Keratinocyte (primary cell): ENCODE measurements around the gene RHOBTB1. TPM values are rescaled to one million over a fixed set of nuclear protein-coding genes. Genes with fewer than 3 reads are reported as not detected.

Experiments used
- DNase-seq: peaks from one replicate; pipeline ENCODE4 v3.0.0-alpha.2; 2011; ENCODE audit warnings: low read depth, missing footprints, low spot score
- FAIRE-seq: peaks from 2 replicates; lab custom pipeline; 2011; peaks lifted over from hg19 to GRCh38; lab: Jason Lieb, UNC
- H2AFZ ChIP-seq: 2 replicates; pipeline ENCODE4 v1.6.0; 2012; ENCODE audit warnings: low read length, control low read depth, inconsistent platforms; ENCODE audit not compliant: control insufficient read depth
- H3K27ac ChIP-seq: 2 replicates; pipeline ENCODE4 v1.5.1; 2011; ENCODE audit warnings: low read length; ENCODE audit not compliant: control insufficient read depth, insufficient read depth
- H3K27me3 ChIP-seq: 3 replicates; pipeline ENCODE4 v1.6.0; 2011; ENCODE audit warnings: low read length; ENCODE audit not compliant: control insufficient read depth, insufficient read depth; ENCODE audit errors: extremely low read depth
- H3K36me3 ChIP-seq, 2 experiments: 2 replicates in 1 of 2; 3 replicates in 1 of 2; pipeline ENCODE4 v1.5.1; 2011; ENCODE audit warnings: low read length in 2 of 2, mild to moderate bottlenecking in 1 of 2; ENCODE audit not compliant: control insufficient read depth in 2 of 2, insufficient read depth in 2 of 2; ENCODE audit errors: extremely low read depth in 1 of 2
- H3K4me1 ChIP-seq: 3 replicates; pipeline ENCODE4 v1.5.1; 2011; ENCODE audit warnings: low read length; ENCODE audit not compliant: control insufficient read depth, insufficient read depth; ENCODE audit errors: extremely low read depth
- H3K4me2 ChIP-seq: 3 replicates; pipeline ENCODE4 v1.6.0; 2011; ENCODE audit warnings: low read depth, low read length; ENCODE audit not compliant: control insufficient read depth, insufficient read depth; ENCODE audit errors: extremely low read depth
- H3K4me3 ChIP-seq, 3 experiments: fragments of 200-600 bp in 1 of 3; sonication (generic) in 1 of 3; 2 replicates in 2 of 3; 3 replicates in 1 of 3; pipeline ENCODE4 v1.5.1; 2011 to 2016; ENCODE audit warnings: low read length in 3 of 3, mild to moderate bottlenecking in 3 of 3, control low read depth in 2 of 3, inconsistent platforms in 1 of 3, low read depth in 1 of 3, mixed read lengths in 1 of 3, mixed run types in 1 of 3, moderate library complexity in 1 of 3; ENCODE audit not compliant: control insufficient read depth in 2 of 3, insufficient read depth in 2 of 3; ENCODE audit errors: extremely low read depth in 1 of 3
- H3K79me2 ChIP-seq: 2 replicates; pipeline ENCODE4 v1.6.0; 2012; ENCODE audit warnings: low read length; ENCODE audit not compliant: control insufficient read depth, insufficient read depth
- H3K9ac ChIP-seq: 3 replicates; pipeline ENCODE4 v1.6.0; 2011; ENCODE audit warnings: low read length; ENCODE audit not compliant: control insufficient read depth, insufficient read depth; ENCODE audit errors: extremely low read depth
- H3K9me1 ChIP-seq: 3 replicates; pipeline ENCODE4 v1.6.0; 2011; ENCODE audit warnings: low read length; ENCODE audit not compliant: control insufficient read depth, insufficient read depth; ENCODE audit errors: extremely low read depth
- H3K9me3 ChIP-seq: 2 replicates; pipeline ENCODE4 v1.5.1; 2012; ENCODE audit warnings: low read depth, low read length; ENCODE audit not compliant: control insufficient read depth
- H4K20me1 ChIP-seq: 3 replicates; pipeline ENCODE4 v1.6.0; 2011; ENCODE audit warnings: low read length; ENCODE audit not compliant: control insufficient read depth, insufficient read depth; ENCODE audit errors: extremely low read depth
- CTCF ChIP-seq, 3 experiments: IDR thresholded peaks in 1 of 3; conservative IDR thresholded peaks in 1 of 3; optimal IDR thresholded peaks in 1 of 3; 2 replicates in 2 of 3; 3 replicates in 1 of 3; pipeline versions ENCODE3 to v1.5.1; 2011; ENCODE audit warnings: low read length in 3 of 3, mild to moderate bottlenecking in 3 of 3, moderate library complexity in 2 of 3, control low read depth in 1 of 3, inconsistent platforms in 1 of 3; ENCODE audit not compliant: insufficient read depth in 2 of 3; ENCODE audit errors: extremely low read depth in 1 of 3
- EZH2 ChIP-seq: IDR thresholded peaks from one replicate; pipeline ENCODE4 v1.6.1; 2012; ENCODE audit warnings: inconsistent platforms, mild to moderate bottlenecking, low read length, moderate library complexity
- dilution Hi-C: fragments of 300-500 bp; cut with MboI; formaldehyde crosslinking; loops from one replicate; pipeline ENCODE4 v1.7.0; 2020; ENCODE audit warnings: low sequenced_read_pairs; ENCODE audit not compliant: extremely low pct_ligation_motif_present
- polyA plus RNA-seq, 5 experiments: library from polyadenylated mRNA; depleted of rRNA in 3 of 5; stranded (reverse) in 3 of 5; stranded (forward) in 1 of 5; unstranded in 1 of 5; fragments of >200 nt; gene quantifications; 1 replicate in 1 of 5; 2 replicates in 3 of 5; 3 replicates in 1 of 5; pipeline versions ENCODE4 v1.2.1 to v1.2.3, GENCODE V29; 2011 to 2012; ENCODE audit warnings: missing spikeins in 2 of 5, low read depth in 1 of 5, low replicate concordance in 1 of 5

RHOBTB1 gene
- polyA plus RNA-seq, 1 donor (not counting 4 experiments of a cell fraction or from before 2014, with no cell fraction given): 4.6 TPM

- TF ChIP-seq CTCF (optimal IDR thresholded peaks at IDR 0.05 in 1 of 3, IDR thresholded peaks at IDR 0.05 in 1 of 3, conservative IDR thresholded peaks at IDR 0.05 in 1 of 3; ENCODE audit: extremely low read depth in 1 of 3, insufficient read depth in 2 of 3, low read length in 3 of 3) (no peak), EZH2 (no peak)
- Histone ChIP-seq H3K4me1 (no peaks in the 10 kb centered on the region), H3K9me3 (no peaks in the 10 kb centered on the region), H3K4me2 (no peak overlapping the region), H3K36me3 (no peaks in the 10 kb centered on the region), H3K27ac (no peak overlapping the region), H3K27me3 (no peaks in the 10 kb centered on the region), H3K9me1 (no peaks in the 10 kb centered on the region), H3K4me3 (no peak overlapping the region), H4K20me1 (no peaks in the 10 kb centered on the region), H3K9ac (no peak overlapping the region), H3K79me2 (no peaks in the 10 kb centered on the region), H2AFZ (no peak overlapping the region)
- FAIRE-seq (no peak), DNase-seq (no peak)
- dilution Hi-C loops: no loop called here
These were observed 47.2 kb downstream of the RHOBTB1 start for GRCh38 chr10:60896810-60897209.

- no peak overlapping the region for H3K4me3 ChIP-seq
- no peaks in the 10 kb centered on the region for H3K9me3 ChIP-seq
- TF ChIP-seq EZH2: no peak
- no peak for TF ChIP-seq CTCF (optimal IDR thresholded peaks at IDR 0.05 in 1 of 3, IDR thresholded peaks at IDR 0.05 in 1 of 3, conservative IDR thresholded peaks at IDR 0.05 in 1 of 3; ENCODE audit: extremely low read depth in 1 of 3, insufficient read depth in 2 of 3, low read length in 3 of 3)
- H3K9me1 ChIP-seq: no peaks in the 10 kb centered on the region
- no peaks in the 10 kb centered on the region for H3K27me3 ChIP-seq
- no peaks in the 10 kb centered on the region for H4K20me1 ChIP-seq
- no peak overlapping the region for H2AFZ ChIP-seq
- no peaks in the 10 kb centered on the region for H3K36me3 ChIP-seq
- no peak for DNase-seq
- no peaks in the 10 kb centered on the region for H3K4me1 ChIP-seq
- no peak overlapping the region for H3K9ac ChIP-seq
- no peak overlapping the region for H3K27ac ChIP-seq
- dilution Hi-C loops: no loop called here
- no peak for FAIRE-seq
- H3K4me2 ChIP-seq: no peak overlapping the region
- H3K79me2 ChIP-seq: no peaks in the 10 kb centered on the region
These were observed 48.0 kb downstream of the RHOBTB1 start for GRCh38 chr10:60896033-60896432.
